Skeletal muscle tissue (tissue), 4 donors: ENCODE measurements around the gene KCNIP2. TPM values are rescaled to one million over a fixed set of nuclear protein-coding genes. Genes with fewer than 3 reads are reported as not detected.

Experiments
- H3K27ac ChIP-seq: one replicate; pipeline ENCODE4 v1.7.0; 2013; ENCODE audit warnings: mild to moderate bottlenecking, low read depth, low read length, inconsistent platforms
- H3K27me3 ChIP-seq, 3 donors: one replicate each; pipeline ENCODE4 v1.7.0; 2013; ENCODE audit warnings: low read length in 3 of 3; ENCODE audit not compliant: control insufficient read depth in 3 of 3, insufficient read depth in 3 of 3
- H3K36me3 ChIP-seq, 3 donors: one replicate each; pipeline ENCODE4 v1.7.0; 2013; ENCODE audit warnings: low read length in 3 of 3; ENCODE audit not compliant: control insufficient read depth in 3 of 3, insufficient read depth in 3 of 3
- H3K4me1 ChIP-seq, 3 donors: one replicate each; pipeline ENCODE4 v1.7.0; 2013; ENCODE audit warnings: low read length in 3 of 3, mild to moderate bottlenecking in 3 of 3; ENCODE audit not compliant: control insufficient read depth in 3 of 3, insufficient read depth in 3 of 3
- H3K4me3 ChIP-seq, 3 donors: one replicate each; pipeline ENCODE4 v1.7.0; 2013; ENCODE audit warnings: low read length in 3 of 3
- H3K9ac ChIP-seq, 3 donors: one replicate each; pipeline ENCODE4 v1.7.0; 2013; ENCODE audit warnings: low read length in 3 of 3, mild to moderate bottlenecking in 3 of 3, moderate library complexity in 2 of 3, low read depth in 1 of 3
- H3K9me3 ChIP-seq, 3 donors: one replicate each; pipeline ENCODE4 v1.7.0; 2013; ENCODE audit warnings: low read length in 3 of 3; ENCODE audit not compliant: control insufficient read depth in 3 of 3
- total RNA-seq: library from RNA; depleted of rRNA; stranded (reverse); fragments of >200 nt; gene quantifications from one replicate; pipeline ENCODE4 v1.2.3, GENCODE V29; 2014
- donor health status: Osteomylitis.

The KCNIP2 gene
- total RNA-seq, 1 donor from 2014 or later, result 2.1 TPM

- H3K9me3 ChIP-seq, result no peaks in the 10 kb centered on the region
- peak overlapping the region; percentile 56 for H3K27ac ChIP-seq
- H3K27me3 ChIP-seq, result no peaks in the 10 kb centered on the region
- H3K36me3 ChIP-seq, result peaks cover 5 to 11% (median 6%) of the 10 kb centered on the region in 3 donors
- H3K4me3 ChIP-seq, result peak overlapping the region; percentile 69 to 82 (median 79)
- peaks cover 16 to 26% (median 19%) of the 10 kb centered on the region in 3 donors for H3K4me1 ChIP-seq
- H3K9ac ChIP-seq, result peak overlapping the region in 2 of 3 donors; percentile 33 to 71
Measured at GRCh38 chr10:101829561-101830315, 13.9 kb downstream of the KCNIP2 start.

GRCh38 chr10:101828766-101829551 lies 14.6 kb downstream of the KCNIP2 start:
- no peaks in the 10 kb centered on the region for H3K9me3 ChIP-seq

GRCh38 chr10:101827919-101828600 lies 15.5 kb downstream of the KCNIP2 start:
- Histone ChIP-seq H3K27ac (no peak overlapping the region), H3K4me3 (peak overlapping the region in 1 of 3 donors; percentile 13), H3K4me1 (peaks cover 16 to 26% (median 19%) of the 10 kb centered on the region in 3 donors), H3K9ac (peak overlapping the region in 1 of 3 donors; percentile 16), H3K9me3 (no peaks in the 10 kb centered on the region), H3K27me3 (no peaks in the 10 kb centered on the region), H3K36me3 (peaks cover 5 to 11% (median 6%) of the 10 kb centered on the region in 3 donors)

More at GRCh38 chr10:101828766-101829551, 14.6 kb downstream of the KCNIP2 start:
- peaks cover 5 to 11% (median 6%) of the 10 kb centered on the region in 3 donors for H3K36me3 ChIP-seq
- H3K27ac ChIP-seq, result no peak overlapping the region
- no peaks in the 10 kb centered on the region for H3K27me3 ChIP-seq
- H3K4me1 ChIP-seq, result peaks cover 16 to 26% (median 19%) of the 10 kb centered on the region in 3 donors
- peak overlapping the region in 1 of 3 donors; percentile 3 for H3K9ac ChIP-seq
- peak overlapping the region in 2 of 3 donors; percentile 23 to 29 for H3K4me3 ChIP-seq

GRCh38 chr10:101826852-101827434 lies 16.7 kb downstream of the KCNIP2 start:
- Histone ChIP-seq H3K9ac (no peak overlapping the region), H3K4me3 (no peak overlapping the region), H3K27me3 (no peaks in the 10 kb centered on the region), H3K36me3 (peaks cover 5 to 11% (median 7%) of the 10 kb centered on the region in 3 donors), H3K27ac (no peak overlapping the region), H3K4me1 (peaks cover 16 to 22% (median 19%) of the 10 kb centered on the region in 3 donors), H3K9me3 (no peaks in the 10 kb centered on the region)

GRCh38 chr10:101824736-101825135 lies 18.9 kb downstream of the KCNIP2 start:
- Histone ChIP-seq H3K9ac (no peak overlapping the region), H3K27me3 (no peaks in the 10 kb centered on the region), H3K27ac (no peak overlapping the region), H3K4me3 (no peak overlapping the region), H3K4me1 (peaks cover 0 to 1% (median under 1%) of the 10 kb centered on the region in 3 donors), H3K9me3 (no peaks in the 10 kb centered on the region), H3K36me3 (peaks cover 5 to 11% (median 8%) of the 10 kb centered on the region in 3 donors)

- Histone ChIP-seq H3K36me3 (peaks cover 0 to 2% (median 2%) of the 10 kb centered on the region in 3 donors), H3K4me3 (peak overlapping the region; percentile 98 to 99 (median 98)), H3K27me3 (no peaks in the 10 kb centered on the region), H3K27ac (peak overlapping the region; percentile 90), H3K9ac (peak overlapping the region; percentile 94 to 97 (median 95)), H3K9me3 (no peaks in the 10 kb centered on the region), H3K4me1 (peaks cover 14 to 27% (median 25%) of the 10 kb centered on the region in 3 donors)
Measured at GRCh38 chr10:101818872-101819633, 24.5 kb downstream of the KCNIP2 start.

GRCh38 chr10:101818119-101818871 lies 25.3 kb downstream of the KCNIP2 start, which contains the start of gene OGA:
Gene OGA (minus strand): TSS chr10:101818444. CDS start chr10:101818022, 422 bp downstream.
- no peaks in the 10 kb centered on the region for H3K9me3 ChIP-seq
- H3K9ac ChIP-seq, result peak within 1 kb of the TSS; percentile 95 to 99 (median 97)
- H3K36me3 ChIP-seq, result peaks cover 0 to 2% (median 2%) of the 10 kb centered on the region in 3 donors
- H3K27ac ChIP-seq, result peak within 1 kb of the TSS; percentile 90
- H3K27me3 ChIP-seq, result no peaks in the 10 kb centered on the region
- H3K4me1 ChIP-seq, result peaks cover 17 to 29% (median 27%) of the 10 kb centered on the region in 3 donors
- peak within 1 kb of the TSS; percentile 98 to 99 (median 98) for H3K4me3 ChIP-seq

GRCh38 chr10:101817337-101818118 lies 26.1 kb downstream of the KCNIP2 start:
- Histone ChIP-seq H3K4me1 (peaks cover 17 to 29% (median 29%) of the 10 kb centered on the region in 3 donors), H3K4me3 (peak overlapping the region; percentile 98 to 99 (median 98)), H3K9ac (peak overlapping the region; percentile 95 to 99 (median 97))

More at GRCh38 chr10:101817337-101818118, 26.1 kb downstream of the KCNIP2 start:
- no peaks in the 10 kb centered on the region for H3K9me3 ChIP-seq
- peak overlapping the region; percentile 90 for H3K27ac ChIP-seq
- H3K27me3 ChIP-seq, result no peaks in the 10 kb centered on the region
- peaks cover 0 to 5% (median 3%) of the 10 kb centered on the region in 3 donors for H3K36me3 ChIP-seq
